Duodenal mucosa (tissue), 2 donors: Measurements from ENCODE around the gene ARMC9.

ENCODE experiments used
- H3K27ac ChIP-seq: one replicate; pipeline ENCODE4 v1.7.0; 2013; ENCODE audit warnings: low read depth, low read length
- H3K27me3 ChIP-seq, 2 donors: one replicate each; pipeline ENCODE4 v1.7.0; 2013; ENCODE audit warnings: low read length in 2 of 2, control low read depth in 1 of 2; ENCODE audit not compliant: insufficient read depth in 2 of 2, control insufficient read depth in 1 of 2
- H3K36me3 ChIP-seq, 2 donors: one replicate each; pipeline ENCODE4 v1.7.0; 2013; ENCODE audit warnings: low read length in 2 of 2, control low read depth in 1 of 2; ENCODE audit not compliant: insufficient read depth in 2 of 2, control insufficient read depth in 1 of 2
- H3K4me1 ChIP-seq, 2 donors: one replicate each; pipeline ENCODE4 v1.7.0; 2013; ENCODE audit warnings: low read length in 2 of 2, control low read depth in 1 of 2; ENCODE audit not compliant: insufficient read depth in 2 of 2, control insufficient read depth in 1 of 2
- H3K4me3 ChIP-seq, 2 donors: one replicate each; pipeline ENCODE4 v1.7.0; 2013; ENCODE audit warnings: low read length in 2 of 2, low read depth in 1 of 2
- H3K9ac ChIP-seq, 2 donors: one replicate each; pipeline ENCODE4 v1.7.0; 2013; ENCODE audit warnings: low read length in 2 of 2, low read depth in 1 of 2
- H3K9me3 ChIP-seq, 2 donors: one replicate each; pipeline ENCODE4 v1.7.0; 2013; ENCODE audit warnings: low read length in 2 of 2, control low read depth in 1 of 2; ENCODE audit not compliant: control insufficient read depth in 1 of 2

ARMC9 gene

DNA sequence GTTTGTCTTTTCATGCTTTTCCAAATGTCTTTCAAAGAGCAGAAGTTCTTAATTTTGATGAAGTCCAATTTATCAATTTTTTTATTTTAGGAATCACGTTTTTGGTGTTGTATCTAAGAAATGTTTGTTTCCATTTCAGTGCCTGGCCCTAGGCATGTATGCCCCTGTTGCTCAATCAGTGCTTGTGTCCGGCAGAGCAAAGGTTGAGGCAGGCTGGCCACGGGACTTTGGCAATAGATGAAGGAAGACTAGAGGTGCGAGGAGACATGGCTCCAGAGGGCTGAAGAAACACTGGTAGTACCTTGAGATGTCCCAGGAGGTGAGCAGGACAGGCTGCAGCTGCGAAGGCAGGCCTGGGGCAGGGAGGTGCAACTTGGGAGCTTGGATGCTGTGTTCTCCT is 187.0 kb downstream of the ARMC9 start:
- no peaks in the 10 kb centered on the region for H3K4me1 ChIP-seq
- no peaks in the 10 kb centered on the region for H3K9me3 ChIP-seq
- H3K4me3 ChIP-seq = no peak overlapping the region
- no peak overlapping the region for H3K9ac ChIP-seq
- H3K36me3 ChIP-seq = no peaks in the 10 kb centered on the region
- no peaks in the 10 kb centered on the region for H3K27me3 ChIP-seq
- H3K27ac ChIP-seq = no peak overlapping the region

DNA sequence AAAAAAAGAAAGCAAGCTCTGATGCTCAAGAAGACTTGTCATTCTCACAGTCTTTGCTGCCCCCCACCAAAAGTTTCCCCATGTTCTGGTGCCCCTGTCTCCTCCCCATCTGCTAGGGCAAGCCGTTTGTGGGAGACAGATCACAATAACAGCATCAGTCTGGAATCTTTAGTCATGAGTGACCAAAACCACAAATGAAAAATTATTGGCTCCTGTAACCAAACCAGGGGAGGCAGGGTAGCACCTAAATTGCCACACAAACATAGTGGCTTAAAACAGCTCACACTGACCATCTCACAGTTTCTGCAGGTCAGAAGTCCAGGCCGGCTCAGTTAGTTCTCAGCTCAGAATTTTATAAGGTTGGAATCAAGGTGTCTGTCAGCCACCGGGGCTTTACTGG is 188.0 kb downstream of the ARMC9 start:
- Histone ChIP-seq H3K36me3 (no peaks in the 10 kb centered on the region), H3K9me3 (no peaks in the 10 kb centered on the region), H3K9ac (no peak overlapping the region), H3K27me3 (no peaks in the 10 kb centered on the region), H3K4me1 (no peaks in the 10 kb centered on the region), H3K27ac (no peak overlapping the region), H3K4me3 (no peak overlapping the region)

DNA sequence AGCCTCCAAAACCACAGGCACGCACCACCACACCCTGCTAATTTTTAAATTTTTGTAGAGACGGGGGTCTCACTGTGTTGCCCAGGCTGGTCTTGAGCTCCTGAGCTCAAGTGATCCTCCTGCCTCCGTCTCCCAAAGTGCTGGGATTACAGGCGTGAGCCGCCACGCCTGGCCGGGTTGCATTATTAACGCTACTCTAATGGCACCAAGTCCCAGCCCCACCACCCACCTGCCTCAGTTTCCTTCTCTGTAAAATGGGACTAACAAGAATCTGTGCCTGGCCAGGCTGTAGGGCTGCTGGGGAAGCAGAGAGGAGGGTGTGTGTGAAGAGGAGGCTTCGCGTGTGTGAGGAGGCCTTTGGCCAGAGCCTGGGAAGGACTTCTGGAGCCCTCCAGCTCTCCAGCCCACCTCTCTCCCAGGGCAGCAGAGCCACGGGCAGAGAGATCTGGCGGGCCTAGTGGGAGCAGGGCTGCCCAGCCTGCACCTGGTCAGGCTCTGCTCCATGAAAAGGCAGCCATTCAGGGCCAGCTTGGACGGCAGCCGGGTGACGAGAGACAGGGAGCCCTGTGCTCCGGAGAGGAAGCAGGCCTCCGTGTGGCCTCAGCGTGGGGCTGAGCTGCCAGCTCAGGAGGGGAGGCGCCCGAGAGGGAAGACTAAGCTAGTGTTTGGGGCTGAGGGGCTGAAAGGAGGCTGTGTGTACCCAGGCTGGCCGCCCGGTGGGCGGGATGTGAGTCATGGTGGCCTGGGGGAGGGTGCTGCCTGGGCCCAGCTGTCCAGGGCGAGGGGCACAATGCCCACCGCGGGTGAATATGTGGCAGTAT is 189.7 kb downstream of the ARMC9 start:
- no peak overlapping the region for H3K27ac ChIP-seq
- H3K36me3 ChIP-seq = no peaks in the 10 kb centered on the region
- H3K9ac ChIP-seq = no peak overlapping the region
- no peak overlapping the region for H3K4me3 ChIP-seq
- no peaks in the 10 kb centered on the region for H3K4me1 ChIP-seq
- no peaks in the 10 kb centered on the region for H3K9me3 ChIP-seq
- no peaks in the 10 kb centered on the region for H3K27me3 ChIP-seq

DNA sequence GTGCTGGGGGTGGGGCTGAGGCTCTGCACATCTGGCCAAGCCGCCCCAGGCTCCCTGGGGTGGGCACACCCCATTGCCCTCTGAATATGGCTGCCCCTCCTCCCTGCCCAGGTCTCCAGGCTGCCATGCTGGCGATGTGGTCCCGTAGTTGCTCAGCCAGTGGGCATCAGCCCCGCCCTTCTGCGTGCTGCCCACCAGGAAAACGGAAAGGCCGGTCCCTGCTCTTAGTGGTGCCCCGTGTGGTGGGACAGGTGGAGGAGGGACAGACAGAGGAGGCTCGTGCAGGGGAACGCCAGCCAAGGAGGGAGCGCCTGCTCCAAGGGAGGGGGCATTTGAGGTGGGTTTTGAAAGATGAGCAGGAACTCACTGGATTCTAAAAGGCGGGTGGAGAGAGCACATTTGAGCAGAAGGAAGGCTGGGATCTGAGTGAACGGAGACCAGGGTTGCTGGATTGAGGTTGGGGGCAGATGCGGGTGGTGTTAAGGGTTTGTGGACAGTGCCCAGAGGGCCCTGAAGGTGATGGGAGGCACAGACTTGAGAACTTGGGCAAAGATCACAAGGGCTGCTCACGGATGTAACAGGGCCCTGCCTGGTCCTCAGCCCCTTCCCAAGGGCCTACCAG is 190.4 kb downstream of the ARMC9 start:
- no peak overlapping the region for H3K9ac ChIP-seq
- H3K9me3 ChIP-seq = no peaks in the 10 kb centered on the region
- no peak overlapping the region for H3K27ac ChIP-seq
- H3K36me3 ChIP-seq = no peaks in the 10 kb centered on the region
- H3K4me1 ChIP-seq = no peaks in the 10 kb centered on the region
- no peaks in the 10 kb centered on the region for H3K27me3 ChIP-seq
- H3K4me3 ChIP-seq = no peak overlapping the region

DNA sequence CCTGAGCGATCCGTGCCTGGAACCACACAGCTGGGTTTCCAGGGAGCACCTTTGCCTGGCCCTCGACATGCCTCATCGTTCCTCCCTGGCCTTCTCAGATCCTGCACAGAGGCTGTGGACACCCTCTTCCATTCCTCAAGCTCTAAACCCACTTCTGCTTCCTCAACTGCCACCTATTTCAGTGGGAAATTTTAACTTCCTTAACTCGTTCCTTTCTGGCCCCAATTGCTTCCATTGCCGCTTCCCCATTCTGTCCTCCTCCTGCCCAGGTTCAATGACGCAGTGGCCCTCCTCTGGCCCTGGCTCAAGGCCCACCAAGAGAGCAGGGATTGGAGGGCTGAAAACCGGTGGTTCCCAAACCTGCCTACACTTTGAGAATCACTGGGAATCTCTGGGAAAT is 192.2 kb downstream of the ARMC9 start:
- H3K9ac ChIP-seq = no peak overlapping the region
- H3K4me1 ChIP-seq = peaks cover 3 to 6% of the 10 kb centered on the region in 2 donors
- no peaks in the 10 kb centered on the region for H3K9me3 ChIP-seq
- H3K27ac ChIP-seq = no peak overlapping the region
- no peak overlapping the region for H3K4me3 ChIP-seq
- no peaks in the 10 kb centered on the region for H3K27me3 ChIP-seq
- H3K36me3 ChIP-seq = no peaks in the 10 kb centered on the region

DNA sequence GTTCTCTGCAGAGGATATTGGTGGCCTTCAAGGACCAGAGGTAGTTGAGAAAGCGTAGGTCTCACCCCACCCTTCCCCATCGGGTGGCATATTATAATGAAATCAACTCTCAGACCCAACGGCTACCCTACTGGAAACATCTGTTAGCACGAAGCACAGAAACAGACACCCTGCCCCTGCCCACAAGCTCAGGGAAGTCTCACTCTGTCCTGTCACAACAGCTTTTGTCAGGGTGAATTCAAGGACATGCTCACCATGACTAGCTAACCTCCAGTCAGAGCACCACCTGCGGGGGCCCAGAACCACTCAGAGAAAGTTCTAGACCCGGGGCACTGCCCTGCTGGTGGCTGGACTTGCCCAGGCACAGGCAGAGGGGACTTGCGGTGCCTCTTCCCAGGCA is 193.6 kb downstream of the ARMC9 start:
- no peak overlapping the region for H3K27ac ChIP-seq
- no peak overlapping the region for H3K9ac ChIP-seq
- peaks cover 3 to 7% of the 10 kb centered on the region in 2 donors for H3K4me1 ChIP-seq
- no peaks in the 10 kb centered on the region for H3K9me3 ChIP-seq
- H3K27me3 ChIP-seq = no peaks in the 10 kb centered on the region
- no peak overlapping the region for H3K4me3 ChIP-seq
- no peaks in the 10 kb centered on the region for H3K36me3 ChIP-seq

DNA sequence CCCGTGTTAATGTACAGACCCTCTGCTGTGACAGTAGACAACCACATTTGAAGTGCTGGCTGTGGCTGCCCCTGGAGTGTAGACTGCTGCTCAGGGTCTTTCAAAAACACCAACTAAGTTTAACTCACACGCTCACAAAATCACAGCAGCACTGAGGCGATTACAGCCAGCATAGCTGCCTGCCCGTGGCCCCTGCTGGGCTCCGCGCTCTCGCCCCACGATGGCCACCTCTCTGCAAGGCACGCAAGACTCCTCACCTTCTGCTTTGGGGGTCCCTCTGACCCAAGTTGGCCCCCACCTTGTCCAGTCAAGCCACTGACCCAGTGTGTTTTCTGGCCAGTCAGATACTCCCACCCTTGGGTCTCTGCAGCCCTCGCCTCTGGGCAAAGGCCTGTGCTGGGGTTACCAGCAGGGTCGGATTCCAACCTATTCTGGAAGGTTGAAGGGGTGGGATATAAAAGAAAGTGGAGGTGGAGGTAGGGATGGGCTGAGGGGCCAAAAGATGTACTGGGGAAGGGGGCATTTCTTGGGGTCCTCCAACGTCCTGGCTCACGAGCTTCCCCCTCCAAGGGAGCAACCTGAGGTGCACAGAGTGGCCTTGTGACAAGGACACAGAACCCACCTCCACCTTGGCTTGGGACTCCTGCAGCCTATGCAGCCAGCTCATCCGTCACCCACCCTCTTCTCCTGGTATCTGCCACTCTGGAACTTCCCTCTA is 194.2 kb downstream of the ARMC9 start:
- peaks cover 6 to 13% of the 10 kb centered on the region in 2 donors for H3K4me1 ChIP-seq
- H3K27ac ChIP-seq = no peak overlapping the region
- H3K36me3 ChIP-seq = peaks cover 0 to under 1% of the 10 kb centered on the region in 2 donors
- no peak overlapping the region for H3K9ac ChIP-seq
- no peak overlapping the region for H3K4me3 ChIP-seq
- H3K27me3 ChIP-seq = no peaks in the 10 kb centered on the region
- H3K9me3 ChIP-seq = no peaks in the 10 kb centered on the region

DNA sequence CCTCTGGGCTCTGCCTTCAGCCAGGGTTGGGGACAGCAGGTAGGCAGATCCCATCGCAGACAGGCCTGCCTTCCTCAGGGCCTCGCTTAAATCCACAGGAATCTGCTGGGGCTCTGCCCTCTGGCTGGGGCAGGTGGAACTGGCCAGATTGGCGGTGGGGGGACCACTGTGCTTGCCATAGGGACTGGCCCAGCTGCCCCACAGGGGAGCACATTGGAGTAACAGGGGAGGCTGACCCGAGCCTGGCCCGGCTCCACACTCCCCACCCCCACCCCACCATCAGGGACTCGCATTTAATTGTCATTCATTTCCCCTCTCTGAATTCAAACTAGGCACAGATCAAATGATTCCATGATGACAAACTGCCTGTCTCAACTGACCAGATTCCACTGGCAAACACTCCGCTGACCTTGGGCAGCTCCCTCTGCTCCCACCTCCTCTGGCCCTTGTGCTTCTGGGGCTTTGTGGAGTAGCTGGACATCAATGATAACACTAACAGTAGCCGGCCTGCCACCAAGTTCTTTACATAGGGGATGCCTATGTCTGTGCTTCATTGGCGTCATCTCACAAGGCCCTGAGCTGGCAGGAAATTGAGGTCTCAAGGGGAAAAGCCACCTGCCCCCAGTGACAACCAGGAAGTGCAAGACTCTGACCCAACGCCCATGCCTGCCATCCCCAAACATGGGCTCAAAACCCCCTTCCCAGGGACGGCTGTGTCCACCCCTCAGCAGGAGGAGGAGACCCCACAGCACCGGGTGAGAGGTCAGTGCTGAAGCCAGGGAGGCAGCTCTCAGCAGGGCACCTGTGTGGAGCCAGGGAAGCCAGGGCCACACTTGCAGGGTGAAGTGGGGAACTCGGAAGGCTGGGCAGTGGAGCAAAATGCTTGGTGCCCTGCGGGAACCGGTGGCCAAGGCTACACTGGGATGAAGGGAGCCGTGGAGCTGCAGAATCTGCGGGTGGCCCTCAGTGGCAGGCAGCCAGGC is 195.0 kb downstream of the ARMC9 start:
- Histone ChIP-seq H3K27me3 (no peaks in the 10 kb centered on the region), H3K36me3 (peaks cover 8 to 9% of the 10 kb centered on the region in 2 donors), H3K4me3 (no peak overlapping the region), H3K27ac (no peak overlapping the region), H3K4me1 (peaks cover 9 to 17% of the 10 kb centered on the region in 2 donors), H3K9me3 (no peaks in the 10 kb centered on the region), H3K9ac (no peak overlapping the region)

DNA sequence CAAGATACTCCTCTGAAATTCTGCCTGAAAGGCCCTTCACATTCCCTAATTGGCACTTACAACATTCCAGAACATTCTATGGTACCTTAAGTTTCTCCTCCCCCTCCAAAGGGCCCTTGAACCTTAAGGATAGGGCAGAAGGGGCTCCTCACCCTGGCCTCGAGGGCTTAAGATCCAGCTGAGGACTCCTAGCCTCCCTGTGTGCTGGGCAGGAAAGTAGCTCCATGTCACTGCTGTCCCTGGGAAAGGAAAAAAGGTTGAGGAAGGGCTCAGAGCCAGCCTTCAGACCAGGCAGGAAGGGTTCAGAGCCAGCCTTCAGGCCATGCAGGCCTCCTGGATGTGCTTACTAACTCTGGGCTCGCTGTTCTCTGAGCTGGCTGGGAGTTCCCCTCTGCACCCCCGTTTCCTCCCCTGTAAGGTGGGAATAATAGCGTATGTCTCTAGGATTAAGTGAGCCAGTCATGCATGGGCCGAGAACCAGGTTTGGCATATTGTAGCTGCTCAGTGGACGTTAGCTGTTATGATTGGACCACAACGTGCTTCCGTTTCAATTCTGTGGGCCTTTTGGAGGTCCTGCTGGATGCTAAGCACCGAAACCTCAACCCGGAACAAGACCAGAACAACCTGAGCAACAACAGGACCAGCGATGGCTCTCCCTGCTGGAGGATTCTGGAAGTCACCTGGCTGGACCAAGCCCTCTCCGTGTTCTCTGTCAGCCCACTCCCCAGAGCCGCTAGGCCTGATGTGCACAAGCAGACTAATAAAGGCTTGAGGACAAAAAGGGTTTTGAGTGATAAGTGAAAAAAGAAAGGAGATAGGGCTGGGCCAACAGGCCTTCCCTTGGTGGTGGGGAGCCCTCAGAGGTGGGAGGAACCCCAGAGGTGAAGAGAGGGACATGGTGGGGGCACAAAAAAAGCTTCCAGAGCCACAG is 196.0 kb downstream of the ARMC9 start:
- Histone ChIP-seq H3K27ac (no peak overlapping the region), H3K4me3 (peak overlapping the region; percentile 50 to 53)

More for the DNA sequence above, 196.0 kb downstream of the ARMC9 start:
- Histone ChIP-seq H3K4me1 (peaks cover 19 to 25% of the 10 kb centered on the region in 2 donors), H3K9me3 (no peaks in the 10 kb centered on the region), H3K27me3 (no peaks in the 10 kb centered on the region), H3K36me3 (peaks cover 15% of the 10 kb centered on the region in 2 donors), H3K9ac (peak overlapping the region in 1 of 2 donors; percentile 41)
